ENCODE results near the gene TKT. TPM values are rescaled to one million over a fixed set of nuclear protein-coding genes. Genes with fewer than 3 reads are reported as not detected.

The TKT gene
- total and polyA plus RNA-seq, 2 of the 8 experiments (the other 6 are each of a cell fraction or from before 2014, with no cell fraction given): 418 to 986 TPM

DNA sequence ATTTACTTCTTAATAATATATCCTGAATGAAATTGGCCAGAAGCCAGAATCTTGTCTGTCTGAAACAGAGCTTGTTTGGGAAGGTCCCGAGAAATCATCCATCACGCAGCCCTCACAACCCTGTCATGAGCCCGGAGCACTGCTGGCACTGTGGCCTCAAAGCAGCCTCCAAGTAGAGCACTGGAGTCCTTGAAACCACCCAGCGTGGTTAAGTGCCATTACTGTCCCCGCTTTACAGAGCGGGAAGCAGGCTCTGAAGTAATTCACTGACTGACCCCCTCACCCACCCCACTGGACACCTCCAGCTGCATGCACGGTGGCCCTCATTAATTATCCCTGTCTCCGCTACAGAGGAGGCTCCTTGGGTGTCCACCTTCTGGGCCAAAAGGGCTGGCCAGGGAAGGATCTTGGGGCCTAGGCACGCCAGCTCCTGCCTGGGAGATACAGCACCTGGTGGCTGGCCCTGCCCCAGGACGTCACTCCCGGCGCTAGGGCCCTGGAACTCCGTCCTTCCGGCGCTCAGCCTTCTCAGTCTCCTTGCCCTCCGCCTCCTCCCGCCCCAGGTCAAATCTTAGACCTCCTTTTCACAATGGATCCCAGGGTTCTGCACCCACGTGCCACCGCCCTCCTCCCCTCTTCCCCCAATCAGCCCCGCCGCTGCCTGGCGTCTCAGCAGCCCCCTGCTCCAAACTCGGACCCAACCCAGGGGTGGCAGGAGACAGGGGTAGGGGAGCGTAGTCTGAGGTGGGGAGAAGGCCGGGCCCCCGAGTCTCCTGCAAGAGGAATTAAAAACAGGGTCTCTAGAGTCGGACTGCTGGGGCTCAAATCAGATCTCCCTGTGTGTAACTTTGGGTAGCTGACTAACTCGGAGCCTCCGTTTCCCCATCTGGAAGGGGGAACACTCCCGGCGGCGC, 1.1 kb downstream of the TKT start:
- no peak overlapping the region for H2BK120ac ChIP-seq (replicated peaks; ENCODE audit: low read depth, low read length)
- H2BK12ac ChIP-seq (ENCODE audit: low read depth, low read length): no peak overlapping the region; the same call in 1 of the 2 replicates
- H3K4me1 ChIP-seq (replicated peaks in 1 of 4; ENCODE audit: control insufficient read depth in 3 of 4, insufficient read depth in 4 of 4, low read length in 3 of 4): peaks cover 23 to 44% (median 32%) of the 10 kb centered on the region in 4 experiments
- H4K5ac ChIP-seq (ENCODE audit: insufficient read length, low read depth, low read length): peak overlapping the region; percentile 60
- H3K27ac ChIP-seq (ENCODE audit: low read depth, low read length): peak overlapping the region; percentile 72
- POLR2A ChIA-PET (ENCODE audit: partially characterized antibody): interaction anchor here (0.9 to 20.5 kb wide), 10 partner anchors 11 to 93 kb away, joined by 3 to 449 read pairs (median 10); partner anchors contain the start of gene DCP1A
- peak overlapping the region; percentile 44 for H3K56ac ChIP-seq (replicated peaks; ENCODE audit: insufficient read length, low read depth, low read length)
- no peak overlapping the region for H2BK20ac ChIP-seq (ENCODE audit: low read length)
- peak overlapping the region; percentile 91 to 98 for H3K4me2 ChIP-seq (ENCODE audit: insufficient read depth in 1 of 2, low read depth in 2 of 2, low read length in 2 of 2)
- DNase-seq (ENCODE audit: low read depth in 1 of 2, low spot score in 2 of 2): peak in 1 of 2 experiments; percentile 72
- H2AFZ ChIP-seq (ENCODE audit: low read length): no peak overlapping the region
- CTCF ChIA-PET (ENCODE audit: partially characterized antibody): interaction anchor here (0.9 to 1.4 kb wide), 5 partner anchors 10 to 34 kb away, joined by 3 to 6 read pairs (median 4); no protein-coding TSS in a partner anchor
- peak overlapping the region; percentile 82 to 91 (median 86) for H3K9ac ChIP-seq (replicated peaks in 1 of 4; ENCODE audit: extremely low read depth in 1 of 4, low read depth in 3 of 4, low read length in 3 of 4)
- peak overlapping the region; percentile 45 for H4K91ac ChIP-seq (replicated peaks; ENCODE audit: insufficient read length, low read length)
- no peak overlapping the region for H2BK15ac ChIP-seq (ENCODE audit: low read length)
- H3K36me3 ChIP-seq (ENCODE audit: control insufficient read depth in 2 of 4, insufficient read depth in 4 of 4, low read length in 3 of 4): peaks cover 0 to 7% (median 0%) of the 10 kb centered on the region in 4 experiments; a peak in 1 of 8 replicates
- H3K4me3 ChIP-seq (ENCODE audit: extremely low read depth in 1 of 4, insufficient read depth in 2 of 4, low read depth in 3 of 4, low read length in 4 of 4): peak overlapping the region; percentile 98 to 100 (median 98)
- H3K23ac ChIP-seq (ENCODE audit: insufficient read length): no peak overlapping the region
- H3K79me2 ChIP-seq (ENCODE audit: control insufficient read depth in 1 of 2, insufficient read depth in 2 of 2, low read length in 2 of 2): peaks cover 51 to 63% of the 10 kb centered on the region in 2 experiments
- peak overlapping the region; percentile 90; the same call in 1 of the 2 replicates for H2BK5ac ChIP-seq (ENCODE audit: low read depth, low read length)
- H3K18ac ChIP-seq (ENCODE audit: extremely low read depth, low read length): peak overlapping the region; percentile 93
- peaks cover 14% of the 10 kb centered on the region for H3K79me1 ChIP-seq (ENCODE audit: low read depth, low read length)
- H3K4ac ChIP-seq (replicated peaks; ENCODE audit: insufficient read length, low read depth, low read length): peak overlapping the region; percentile 75
- no peaks in the 10 kb centered on the region; a peak in 1 of 7 replicates for H3K27me3 ChIP-seq (replicated peaks in 1 of 4; ENCODE audit: control insufficient read depth in 3 of 4, extremely low read depth in 1 of 4, insufficient read depth in 3 of 4, low read length in 3 of 4)
- no peak for FAIRE-seq
- 4% methylated on average over 31 of the region's 32 CpGs; no CpG with 5 or more reads in 1 of the 2 experiments for WGBS, 2 experiments (ENCODE audit: extremely low coverage in 1 of 2, insufficient coverage in 1 of 2, insufficient read length in 1 of 2, insufficient replicate concordance in 2 of 2, low coverage in 1 of 2, low lambda C conversion rate in 2 of 2, missing lambda C conversion rate in 1 of 2)
- peak overlapping the region; percentile 18 for H3K14ac ChIP-seq (ENCODE audit: insufficient read length)
- no peaks in the 10 kb centered on the region for H3K9me3 ChIP-seq (ENCODE audit: insufficient read depth in 2 of 2, low read depth in 1 of 2, low read length in 1 of 2)
- peak overlapping the region; percentile 83 for H4K8ac ChIP-seq (ENCODE audit: extremely low read depth, insufficient read depth, low read length)
- H2AK5ac ChIP-seq (ENCODE audit: low read depth, low read length): no peak overlapping the region
- peaks cover 28 to 33% of the 10 kb centered on the region in 2 experiments for H4K20me1 ChIP-seq (replicated peaks in 1 of 2; ENCODE audit: control insufficient read depth in 1 of 2, insufficient read depth in 2 of 2, low read length in 2 of 2)
- peaks cover 18% of the 10 kb centered on the region for H3K23me2 ChIP-seq (ENCODE audit: low read depth, low read length)
- TF ChIP-seq, protein P1, sequence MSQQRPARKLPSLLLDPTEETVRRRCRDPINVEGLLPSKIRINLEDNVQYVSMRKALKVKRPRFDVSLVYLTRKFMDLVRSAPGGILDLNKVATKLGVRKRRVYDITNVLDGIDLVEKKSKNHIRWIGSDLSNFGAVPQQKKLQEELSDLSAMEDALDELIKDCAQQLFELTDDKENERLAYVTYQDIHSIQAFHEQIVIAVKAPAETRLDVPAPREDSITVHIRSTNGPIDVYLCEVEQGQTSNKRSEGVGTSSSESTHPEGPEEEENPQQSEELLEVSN (IDR thresholded peaks at IDR 0.05): no peak
- no peak for TF ChIP-seq YY1 (IDR thresholded peaks at IDR 0.05; ENCODE audit: low read depth, low read length)
- TF ChIP-seq KDM4A (IDR thresholded peaks at IDR 0.05; ENCODE audit: low read depth, low read length, severe bottlenecking): no peak
- TF ChIP-seq TAF1 (IDR thresholded peaks at IDR 0.05; ENCODE audit: low read depth, low read length): no peak
- TF ChIP-seq NANOG (IDR thresholded peaks at IDR 0.05; ENCODE audit: insufficient read depth, low read depth, low read length, poor library complexity, severe bottlenecking): no peak
- TF ChIP-seq CREB1 (IDR thresholded peaks at IDR 0.05): peak; percentile 78
- no peak for TF ChIP-seq SUZ12 (IDR thresholded peaks at IDR 0.05; ENCODE audit: low read length)
- TF ChIP-seq SP2 (IDR thresholded peaks at IDR 0.05; ENCODE audit: low read length): no peak
- no peak for TF ChIP-seq TCF12 (IDR thresholded peaks at IDR 0.05; ENCODE audit: low read depth, low read length)
- TF ChIP-seq CHD1 (IDR thresholded peaks at IDR 0.05; ENCODE audit: low read depth, low read length): no peak

Data from H1 (cell line).